SK-N-SH (cell line): ENCODE results near the gene POC1B. TPM values are rescaled to one million over a fixed set of nuclear protein-coding genes. Genes with fewer than 3 reads are reported as not detected.

Experiments
- CTCF ChIA-PET: fragments of 300-600, 350-600 bp; formaldehyde crosslinking; extraction: SDS; loops from one replicate; lab custom pipeline; 2021; lab: Yijun Ruan, JAX
- POLR2A ChIA-PET: fragments of 350-600 bp; sonication (Branson Sonifier 250); formaldehyde crosslinking; extraction: SDS; loops from one replicate; lab custom pipeline; 2020; ENCODE audit warnings: antibody characterized with exemption, inconsistent platforms; lab: Yijun Ruan, JAX
- DNase-seq: peaks from one replicate; pipeline ENCODE4 v3.0.0; 2012
- H2AFZ ChIP-seq: fragments of 200-600 bp; sonication (generic); 2 replicates; pipeline ENCODE4 v1.8.1; 2016; ENCODE audit warnings: antibody characterized with exemption, mild to moderate bottlenecking, low read depth
- H3F3A ChIP-seq: fragments of 200-600 bp; sonication (generic); replicated peaks from 2 replicates; pipeline ENCODE3; 2016; ENCODE audit warnings: antibody characterized with exemption, mild to moderate bottlenecking; ENCODE audit not compliant: insufficient read depth
- H3K27ac ChIP-seq, 2 experiments: fragments of 200-500 bp in 1 of 2; fragments of 200-600 bp in 1 of 2; sonication (Bioruptor generic) in 1 of 2; sonication (generic), shearing (Covaris generic) in 1 of 2; 2 replicates each; pipeline versions ENCODE4 v1.5.1 to v1.6.1; 2014 to 2016; ENCODE audit warnings: low read depth in 2 of 2, inconsistent platforms in 1 of 2, low read length in 1 of 2, mild to moderate bottlenecking in 1 of 2, mixed read lengths in 1 of 2
- H3K27me3 ChIP-seq: fragments of 200-600 bp; sonication (generic), shearing (Covaris generic); 2 replicates; pipeline ENCODE4 v1.6.1; 2016; ENCODE audit warnings: mixed run types; ENCODE audit not compliant: insufficient read depth
- H3K36me3 ChIP-seq, 2 experiments: fragments of 200-500 bp in 1 of 2; fragments of 200-600 bp in 1 of 2; sonication (Bioruptor generic) in 1 of 2; sonication (generic) in 1 of 2; replicated peaks in 1 of 2; 2 replicates each; pipeline versions ENCODE3 to v1.5.1; 2014 to 2016; ENCODE audit warnings: low read length in 1 of 2, mild to moderate bottlenecking in 1 of 2; ENCODE audit not compliant: insufficient read depth in 2 of 2, control insufficient read depth in 1 of 2
- H3K4me1 ChIP-seq, 2 experiments: fragments of 200-500 bp in 1 of 2; fragments of 200-600 bp in 1 of 2; sonication (Bioruptor generic) in 1 of 2; sonication (generic), shearing (Covaris generic) in 1 of 2; 2 replicates each; pipeline versions ENCODE4 v1.5.1 to v1.6.1; 2014 to 2016; ENCODE audit warnings: low read depth in 1 of 2, low read length in 1 of 2, mixed run types in 1 of 2; ENCODE audit not compliant: insufficient read depth in 2 of 2, control insufficient read depth in 1 of 2
- H3K4me2 ChIP-seq: fragments of 200-600 bp; sonication (generic), shearing (Covaris generic); 2 replicates; pipeline ENCODE4 v1.6.1; 2017; ENCODE audit warnings: mixed run types
- H3K4me3 ChIP-seq, 2 experiments: fragments of 200-500 bp in 1 of 2; fragments of 200-600 bp in 1 of 2; sonication (Bioruptor generic) in 1 of 2; sonication (generic), shearing (Covaris generic) in 1 of 2; 2 replicates each; pipeline versions ENCODE4 v1.5.1 to v1.8.1; 2014 to 2016; ENCODE audit warnings: low read depth in 2 of 2, inconsistent platforms in 1 of 2, low read length in 1 of 2, mild to moderate bottlenecking in 1 of 2, mixed read lengths in 1 of 2, moderate library complexity in 1 of 2
- H3K79me2 ChIP-seq: fragments of 200-600 bp; sonication (generic); 2 replicates; pipeline ENCODE4 v1.8.1; 2017; ENCODE audit warnings: mild to moderate bottlenecking; ENCODE audit not compliant: insufficient read depth
- H3K9ac ChIP-seq: fragments of 200-600 bp; sonication (generic); 2 replicates; pipeline ENCODE4 v1.6.1; 2017; ENCODE audit warnings: mixed run types
- H3K9me2 ChIP-seq: fragments of 200-600 bp; sonication (generic); 2 replicates; pipeline ENCODE4 v1.6.1; 2017; ENCODE audit warnings: mixed run types
- H3K9me3 ChIP-seq: fragments of 200-600 bp; sonication (generic); 2 replicates; pipeline ENCODE4 v1.6.1; 2017; ENCODE audit warnings: mixed run types, mild to moderate bottlenecking, moderate library complexity
- H4K20me1 ChIP-seq: fragments of 200-600 bp; sonication (generic); 2 replicates; pipeline ENCODE4 v1.6.1; 2017; ENCODE audit warnings: mild to moderate bottlenecking, mixed run types; ENCODE audit not compliant: insufficient read depth
- ELF1 ChIP-seq: IDR thresholded peaks from 2 replicates; pipeline ENCODE4 v1.4.0; 2012
- EP300 ChIP-seq, 2 experiments: IDR thresholded peaks; 2 replicates each; pipeline versions ENCODE4 v1.4.0 to v1.6.1; 2012; ENCODE audit warnings: borderline replicate concordance in 1 of 2, low read depth in 1 of 2, low read length in 1 of 2
- EZH2phosphoT487 ChIP-seq: fragments of 200-600 bp; sonication (generic); IDR thresholded peaks from 2 replicates; pipeline ENCODE4 v1.6.1; 2017; ENCODE audit warnings: low read depth, mixed run types, mild to moderate bottlenecking, antibody characterized with exemption, moderate library complexity, borderline replicate concordance
- FOXM1 ChIP-seq: IDR thresholded peaks from 2 replicates; pipeline ENCODE4 v1.4.0; 2012; ENCODE audit warnings: low read depth, mild to moderate bottlenecking
- GATA2 ChIP-seq: sonication (generic); formaldehyde crosslinking; IDR thresholded peaks from 2 replicates; pipeline ENCODE4 v1.5.0; 2020; ENCODE audit warnings: mild to moderate bottlenecking, missing genetic modification reagents
- MAX ChIP-seq: IDR thresholded peaks from 2 replicates; pipeline ENCODE4 v1.4.0; 2012; ENCODE audit warnings: low read depth
- MXI1 ChIP-seq: IDR thresholded peaks from 2 replicates; pipeline ENCODE4 v1.6.1; 2012; ENCODE audit warnings: mild to moderate bottlenecking, low read depth, low read length, improper control_type of control experiment
- NFIC ChIP-seq: IDR thresholded peaks from 2 replicates; pipeline ENCODE4 v1.4.0; 2012; ENCODE audit warnings: borderline replicate concordance
- NRF1 ChIP-seq: IDR thresholded peaks from 2 replicates; pipeline ENCODE4 v1.6.1; 2012; ENCODE audit warnings: low read depth, mild to moderate bottlenecking, low read length
- POLR2AphosphoS5 ChIP-seq: IDR thresholded peaks from 2 replicates; pipeline ENCODE4 v1.6.1; 2012; ENCODE audit warnings: low read depth, low read length
- RAD21 ChIP-seq: IDR thresholded peaks from 2 replicates; pipeline ENCODE4 v1.6.1; 2012; ENCODE audit warnings: mild to moderate bottlenecking, low read length
- RCOR1 ChIP-seq: fragments of 150-350 bp; IDR thresholded peaks from 2 replicates; pipeline ENCODE4 v1.6.1; 2017; ENCODE audit warnings: antibody characterized with exemption, low read length
- REST ChIP-seq: IDR thresholded peaks from 2 replicates; pipeline ENCODE4 v1.6.1; 2012; ENCODE audit warnings: mild to moderate bottlenecking, low read depth, low read length, moderate library complexity
- SMC3 ChIP-seq: IDR thresholded peaks from 2 replicates; pipeline ENCODE4 v1.6.1; 2012; ENCODE audit warnings: low read depth, low read length, improper control_type of control experiment
- TCF12 ChIP-seq: IDR thresholded peaks from 2 replicates; pipeline ENCODE4 v1.4.0; 2012
- TEAD4 ChIP-seq: IDR thresholded peaks from 2 replicates; pipeline ENCODE4 v1.4.0; 2012; ENCODE audit warnings: mild to moderate bottlenecking, borderline replicate concordance; ENCODE audit not compliant: insufficient read depth
- USF2 ChIP-seq: fragments of 150-350 bp; IDR thresholded peaks from 2 replicates; pipeline ENCODE4 v1.6.1; 2017; ENCODE audit warnings: antibody characterized with exemption, low read length, low read depth, borderline replicate concordance
- YY1 ChIP-seq: IDR thresholded peaks from 2 replicates; pipeline ENCODE4 v1.4.0; 2012; ENCODE audit warnings: low read depth, mild to moderate bottlenecking
- WGBS: methylation state at CpG from one replicate; pipeline ENCODE4 v1.1.6; 2017; ENCODE audit warnings: low lambda C conversion rate; 5-methylcytosine and 5-hydroxymethylcytosine counted together
- polyA plus RNA-seq, 3 experiments: library from polyadenylated mRNA; depleted of rRNA; stranded (reverse); fragments of >200 nt; gene quantifications; 2 replicates each; pipeline ENCODE4 v1.2.3, GENCODE V29; 2012
- TF ChIP-seq, protein P1 (sequence below): IDR thresholded peaks from 2 replicates; pipeline ENCODE4 v1.4.0; 2012; ENCODE audit warnings: low read depth, borderline replicate concordance

The POC1B gene
- polyA plus RNA-seq, 1 of the 3 experiments (the other 2 are of a cell fraction) = 4.0 TPM

DNA sequence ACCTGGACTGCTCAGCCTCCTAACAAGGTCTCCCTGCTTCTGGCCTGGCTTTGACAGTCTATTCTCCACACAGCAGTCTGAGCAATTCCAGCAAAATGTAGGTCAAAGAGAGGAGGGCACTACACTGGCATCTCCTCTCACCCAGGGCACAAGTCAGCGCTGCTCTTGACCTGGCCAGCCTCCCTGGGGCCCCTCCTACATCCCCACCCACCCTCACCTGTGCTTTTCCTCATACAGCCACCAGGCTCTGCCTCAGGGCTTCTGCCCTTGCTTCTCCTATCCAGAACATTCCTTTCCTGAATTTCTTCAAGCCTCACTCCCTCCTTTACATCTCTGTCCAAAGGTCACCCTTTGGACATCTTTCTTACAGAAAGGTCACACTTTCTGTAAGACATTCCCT lies 34.9 kb downstream of the POC1B start:
- TF ChIP-seq, protein P1, sequence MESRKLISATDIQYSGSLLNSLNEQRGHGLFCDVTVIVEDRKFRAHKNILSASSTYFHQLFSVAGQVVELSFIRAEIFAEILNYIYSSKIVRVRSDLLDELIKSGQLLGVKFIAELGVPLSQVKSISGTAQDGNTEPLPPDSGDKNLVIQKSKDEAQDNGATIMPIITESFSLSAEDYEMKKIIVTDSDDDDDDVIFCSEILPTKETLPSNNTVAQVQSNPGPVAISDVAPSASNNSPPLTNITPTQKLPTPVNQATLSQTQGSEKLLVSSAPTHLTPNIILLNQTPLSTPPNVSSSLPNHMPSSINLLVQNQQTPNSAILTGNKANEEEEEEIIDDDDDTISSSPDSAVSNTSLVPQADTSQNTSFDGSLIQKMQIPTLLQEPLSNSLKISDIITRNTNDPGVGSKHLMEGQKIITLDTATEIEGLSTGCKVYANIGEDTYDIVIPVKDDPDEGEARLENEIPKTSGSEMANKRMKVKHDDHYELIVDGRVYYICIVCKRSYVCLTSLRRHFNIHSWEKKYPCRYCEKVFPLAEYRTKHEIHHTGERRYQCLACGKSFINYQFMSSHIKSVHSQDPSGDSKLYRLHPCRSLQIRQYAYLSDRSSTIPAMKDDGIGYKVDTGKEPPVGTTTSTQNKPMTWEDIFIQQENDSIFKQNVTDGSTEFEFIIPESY = no peak
- TF ChIP-seq NFIC (no peak), ELF1 (no peak), POLR2AphosphoS5 (no peak), RAD21 (no peak), MXI1 (no peak), EP300 (IDR thresholded peaks at IDR 0.05; ENCODE audit: borderline replicate concordance in 1 of 2, low read depth in 1 of 2, low read length in 1 of 2) (no peak)
- CTCF ChIA-PET = interaction anchor here (3.4 kb wide), 1 partner anchor 473 kb away, joined by 10 read pairs; no protein-coding TSS in a partner anchor
- DNase-seq = no peak
- H3K27me3 ChIP-seq = no peaks in the 10 kb centered on the region
- no peaks in the 10 kb centered on the region; the same call in 1 of the 2 replicates for H3K79me2 ChIP-seq
- H3F3A ChIP-seq = peaks cover 3% of the 10 kb centered on the region
- H3K9me2 ChIP-seq = no peaks in the 10 kb centered on the region
- H3K9ac ChIP-seq = no peak overlapping the region
- H3K36me3 ChIP-seq = peaks cover 0 to 5% of the 10 kb centered on the region in 2 experiments
- no peaks in the 10 kb centered on the region for H3K4me1 ChIP-seq
- H3K4me2 ChIP-seq = no peak overlapping the region
- no peak overlapping the region for H3K4me3 ChIP-seq
- H4K20me1 ChIP-seq = no peaks in the 10 kb centered on the region
- POLR2A ChIA-PET = no interaction called here
- H2AFZ ChIP-seq = no peak overlapping the region
- H3K27ac ChIP-seq = no peak overlapping the region
- H3K9me3 ChIP-seq = no peaks in the 10 kb centered on the region
- 86% methylated on average over 1 of the region's 1 CpG for WGBS

GRCh38 chr12:89486264-89486663 lies 39.6 kb downstream of the POC1B start:
- Histone ChIP-seq H3K27ac (no peak overlapping the region), H3K36me3 (peaks cover 0 to 5% of the 10 kb centered on the region in 2 experiments), H3K79me2 (no peaks in the 10 kb centered on the region; the same call in 1 of the 2 replicates), H2AFZ (no peak overlapping the region), H3K9me3 (no peaks in the 10 kb centered on the region), H3K9me2 (no peaks in the 10 kb centered on the region), H3K4me2 (no peak overlapping the region), H3F3A (no peaks in the 10 kb centered on the region), H3K4me3 (no peak overlapping the region), H4K20me1 (no peaks in the 10 kb centered on the region), H3K4me1 (peaks cover 0 to 2% of the 10 kb centered on the region in 2 experiments; a peak in 1 of 4 replicates), H3K9ac (no peak overlapping the region), H3K27me3 (no peaks in the 10 kb centered on the region)
- TF ChIP-seq TCF12 (no peak), RAD21 (no peak), SMC3 (no peak), MAX (no peak), EP300 (IDR thresholded peaks at IDR 0.05; ENCODE audit: borderline replicate concordance in 1 of 2, low read depth in 1 of 2, low read length in 1 of 2) (no peak), NFIC (no peak), EZH2phosphoT487 (no peak), NRF1 (no peak), MXI1 (no peak), REST (no peak), RCOR1 (no peak), USF2 (no peak), GATA2 (CRISPR knock-in tag) (no peak), YY1 (no peak), FOXM1 (no peak), TEAD4 (no peak)
- POLR2A ChIA-PET = no interaction called here
- 92% methylated on average over 2 of the region's 2 CpGs for WGBS
- CTCF ChIA-PET = interaction anchor here (1.2 kb wide), 1 partner anchor 39 kb away, joined by 3 read pairs; no protein-coding TSS in a partner anchor
- DNase-seq = no peak
